ENCODE data around the gene KSR2. TPM values are rescaled to one million over a fixed set of nuclear protein-coding genes. Genes with fewer than 3 reads are reported as not detected.

Gene KSR2
- total RNA-seq, 1 donor: under 0.01 TPM

- no peak for TF ChIP-seq CTCF (IDR thresholded peaks at IDR 0.05; ENCODE audit: insufficient read depth, low read length)
- no peak overlapping the region for H3K4me3 ChIP-seq (ENCODE audit: low read depth, low read length)
- DNase-seq (ENCODE audit: low read depth): no peak
Observed at GRCh38 chr12:117403586-117404139, 565.1 kb downstream of the KSR2 start.

Other genes with a start within 250 kb of the KSR2 start
- gene RFC5, start 47.7 kb upstream of the KSR2 start, total RNA-seq (ENCODE audit: low replicate concordance): 3.7 and 26.2 TPM in 2 replicates
- 32.9 and 117 TPM in 2 replicates for gene WSB2, start 92.2 kb upstream of the KSR2 start, total RNA-seq (ENCODE audit: low replicate concordance)
- 11.1 and 24.5 TPM in 2 replicates for gene VSIG10, start 135.0 kb upstream of the KSR2 start, total RNA-seq (ENCODE audit: low replicate concordance)
- gene PEBP1, start 167.1 kb upstream of the KSR2 start, total RNA-seq (ENCODE audit: low replicate concordance): 163 and 215 TPM in 2 replicates